HG02970 (cell line): Measurements from ENCODE around the gene SLC2A2.

Experiments used
- ATAC-seq: cut with Tn5 transposase; IDR thresholded peaks from one replicate; pipeline ENCODE4 v1.9.1; 2021; ENCODE audit warnings: mild to moderate bottlenecking, moderate library complexity, moderate number of reproducible peaks; ENCODE audit not compliant: unreplicated experiment, low FRiP score

Gene SLC2A2

GRCh38 chr3:170947018-170947769, 79.3 kb downstream of the SLC2A2 start:
- no peak for ATAC-seq
